Hematopoietic multipotent progenitor cell treated with erythropoietin and hydrocortisone succinate and interleukin-3 and kit ligand, for 17 days (in vitro differentiated cells): Measurements from ENCODE around the gene CISD2.
A peak's percentile ranks its signal among the peaks of the same experiment; 100 is the strongest.
"Not testable (repeated sequence)": the region's sequence is repeated elsewhere in the genome, so short reads cannot be mapped to it uniquely, and the experiment has no call there.

Experiments used
- DNase-seq: peaks from one replicate; pipeline ENCODE4 v3.0.0-alpha.2; 2015; ENCODE audit warnings: low spot score

CISD2 gene

GRCh38 chr4:102868781-102869568, at the start of gene CISD2:
TSS of gene CISD2 (plus strand) at chr4:102868992. CDS start at chr4:102869085, 93 bp downstream.
- DNase-seq = peak; percentile 91

GRCh38 chr4:102819100-102819499, 49.7 kb upstream of the CISD2 start:
- not testable (repeated sequence) for DNase-seq

GRCh38 chr4:102819588-102820365, 49.0 kb upstream of the CISD2 start:
- no peak for DNase-seq

GRCh38 chr4:102823464-102823863, 45.3 kb upstream of the CISD2 start:
- peak; percentile 43 for DNase-seq

GRCh38 chr4:102823897-102824296, 44.9 kb upstream of the CISD2 start:
- DNase-seq = no peak

- peak; percentile 67 for DNase-seq
These were observed 44.4 kb upstream of the CISD2 start for GRCh38 chr4:102824398-102824797.

- peak; percentile 84 for DNase-seq
These were observed 43.3 kb upstream of the CISD2 start for GRCh38 chr4:102825261-102826091.

GRCh38 chr4:102826105-102826889, 42.5 kb upstream of the CISD2 start:
- no peak for DNase-seq

- peak; percentile 93 for DNase-seq
These were observed 41.7 kb upstream of the CISD2 start, which contains the start of gene UBE2D3 for GRCh38 chr4:102826890-102827673. TSS of gene UBE2D3 (minus strand) at chr4:102827551. CDS start at chr4:102826508, 1,043 bp downstream.

GRCh38 chr4:102827674-102828496, 40.9 kb upstream of the CISD2 start:
- peak; percentile 99 for DNase-seq

GRCh38 chr4:102828497-102828808, 40.3 kb upstream of the CISD2 start:
- no peak for DNase-seq

- no peak for DNase-seq
These were observed 39.0 kb upstream of the CISD2 start for GRCh38 chr4:102829803-102830202.

- no peak for DNase-seq
These were observed 36.7 kb upstream of the CISD2 start for GRCh38 chr4:102832105-102832504.

- DNase-seq = no peak
These were observed 36.1 kb upstream of the CISD2 start for GRCh38 chr4:102832667-102833066.

- no peak for DNase-seq
These were observed 32.2 kb upstream of the CISD2 start for GRCh38 chr4:102836596-102836995.

- DNase-seq = no peak
These were observed 26.4 kb upstream of the CISD2 start for GRCh38 chr4:102842367-102842766.

- no peak for DNase-seq
These were observed 25.5 kb upstream of the CISD2 start for GRCh38 chr4:102843273-102843672.

GRCh38 chr4:102843938-102844337, 24.9 kb upstream of the CISD2 start:
- no peak for DNase-seq

- no peak for DNase-seq
These were observed 21.1 kb upstream of the CISD2 start for GRCh38 chr4:102847687-102848086.

- no peak for DNase-seq
These were observed 19.1 kb upstream of the CISD2 start for GRCh38 chr4:102849579-102850104.
